K562 (cell line): ENCODE data around the gene ZNF513. TPM values are rescaled to one million over a fixed set of nuclear protein-coding genes. Genes with fewer than 3 reads are reported as not detected.

Source experiments
- ATAC-seq: fragments of 200-7000 bp; cut with Tn5 transposase; 3 replicates; pipeline ENCODE4 v1.9.1; 2020; ENCODE audit warnings: moderate library complexity
- BruUV-seq: library from RNA; stranded (reverse); fragments of 400-500 nt; replicated peaks from 2 replicates; lab custom pipeline; 2021; lab: Mats Ljungman, UMichigan
- CTCF ChIA-PET: fragments of 300-600 bp; formaldehyde crosslinking; extraction: SDS; loops from one replicate; lab custom pipeline; 2021; ENCODE audit warnings: low intra/inter-chr PET ratio; lab: Yijun Ruan, JAX
- POLR2A ChIA-PET: fragments of 300-600, 350-650 bp; sonication (Branson Sonifier 250); formaldehyde crosslinking; extraction: SDS; loops from one replicate; lab custom pipeline; 2021; ENCODE audit warnings: antibody characterized with exemption, inconsistent platforms; lab: Yijun Ruan, JAX
- DNase-seq, 4 experiments: peaks; one replicate each; pipeline versions ENCODE4 v3.0.0 to v3.0.0-alpha.2; 2011 to 2018; ENCODE audit warnings: low spot score in 3 of 4, mixed read lengths in 3 of 4; ENCODE audit errors: extremely low read depth in 1 of 4
- FAIRE-seq: peaks from 2 replicates; lab custom pipeline; 2011; peaks lifted over from hg19 to GRCh38; lab: Jason Lieb, UNC
- H2AFZ ChIP-seq: 2 replicates; pipeline ENCODE4 v1.6.0; 2011; ENCODE audit warnings: low read depth, low read length, control low read depth, inconsistent platforms
- H3K27ac ChIP-seq: fragments of 200-600 bp; 3 replicates; pipeline ENCODE4 v1.8.0; 2011; ENCODE audit warnings: low read depth, mild to moderate bottlenecking, control low read depth, inconsistent platforms, low read length, moderate library complexity, mixed read lengths; ENCODE audit errors: extremely low read depth
- H3K27me3 ChIP-seq, 2 experiments: fragments of 300-600 bp in 1 of 2; 2 replicates in 1 of 2; 3 replicates in 1 of 2; pipeline versions ENCODE4 v1.6.0 to v1.8.0; 2011; ENCODE audit warnings: inconsistent platforms in 2 of 2, low read length in 2 of 2, mild to moderate bottlenecking in 1 of 2, mixed read lengths in 1 of 2, moderate library complexity in 1 of 2; ENCODE audit not compliant: control insufficient read depth in 2 of 2, insufficient read depth in 2 of 2
- H3K36me3 ChIP-seq: fragments of 300-600 bp; 3 replicates; pipeline ENCODE4 v1.8.0; 2011; ENCODE audit warnings: mild to moderate bottlenecking, low read length, inconsistent platforms; ENCODE audit not compliant: control insufficient read depth, insufficient read depth
- H3K4me1 ChIP-seq, 2 experiments: fragments of 200-600 bp in 1 of 2; replicated peaks in 1 of 2; 2 replicates in 1 of 2; 3 replicates in 1 of 2; pipeline versions ENCODE4 v1.5.1 to v1.8.0; 2011; ENCODE audit warnings: inconsistent platforms in 2 of 2, low read length in 2 of 2, mild to moderate bottlenecking in 1 of 2, mixed read lengths in 1 of 2, moderate library complexity in 1 of 2; ENCODE audit not compliant: control insufficient read depth in 2 of 2, insufficient read depth in 2 of 2
- H3K4me2 ChIP-seq: 2 replicates; pipeline ENCODE4 v1.6.1; 2011; ENCODE audit warnings: low read length, control low read depth, inconsistent platforms, mixed read lengths; ENCODE audit not compliant: insufficient read depth
- H3K4me3 ChIP-seq: fragments of 200-600 bp; sonication (generic), shearing (Covaris generic); 2 replicates; pipeline ENCODE4 v1.5.1; 2016; ENCODE audit warnings: control low read depth, inconsistent platforms
- H3K79me2 ChIP-seq: fragments of 200-600 bp; 3 replicates; pipeline ENCODE4 v1.8.0; 2011; ENCODE audit warnings: low read length, inconsistent platforms; ENCODE audit not compliant: control insufficient read depth, insufficient read depth
- H3K9ac ChIP-seq, 2 experiments: 2 replicates each; pipeline versions ENCODE4 v1.6.0 to v1.6.1; 2011; ENCODE audit warnings: low read depth in 2 of 2, low read length in 2 of 2, control low read depth in 1 of 2, inconsistent platforms in 1 of 2, mild to moderate bottlenecking in 1 of 2, mixed read lengths in 1 of 2; ENCODE audit not compliant: insufficient read depth in 1 of 2
- H3K9me1 ChIP-seq: one replicate; pipeline ENCODE4 v1.6.0; 2011; ENCODE audit warnings: inconsistent platforms, mild to moderate bottlenecking, low read length, moderate library complexity; ENCODE audit not compliant: control insufficient read depth, insufficient read depth
- H3K9me3 ChIP-seq: replicated peaks from 2 replicates; pipeline ENCODE4 v1.5.1; 2011; ENCODE audit warnings: low read depth, low read length, inconsistent platforms; ENCODE audit not compliant: control insufficient read depth, insufficient read depth
- H4K20me1 ChIP-seq: replicated peaks from 2 replicates; pipeline ENCODE4 v1.6.1; 2011; ENCODE audit warnings: low read length, inconsistent platforms, mixed read lengths; ENCODE audit not compliant: control insufficient read depth, insufficient read depth
- DNMT1 ChIP-seq: fragments of 450-650 bp; IDR thresholded peaks from 2 replicates; pipeline ENCODE4 v1.6.1; 2016; ENCODE audit warnings: antibody characterized with exemption, mild to moderate bottlenecking
- EWSR1 ChIP-seq: fragments of 450-650 bp; IDR thresholded peaks from 2 replicates; pipeline ENCODE4 v1.6.1; 2018; ENCODE audit warnings: borderline replicate concordance, mild to moderate bottlenecking, low read depth, moderate library complexity; ENCODE audit not compliant: partially characterized antibody
- JUND ChIP-seq, 2 experiments: IDR thresholded peaks; 2 replicates in 1 of 2; 3 replicates in 1 of 2; pipeline ENCODE4 v1.6.1; 2011; ENCODE audit warnings: borderline replicate concordance in 2 of 2, low read depth in 2 of 2, low read length in 2 of 2, improper control_type of control experiment in 1 of 2, missing biosample characterization in 1 of 2, missing genetic modification characterization in 1 of 2, missing genetic modification reagents in 1 of 2
- KDM1A ChIP-seq, 2 experiments: fragments of 450-650 bp; IDR thresholded peaks; 2 replicates each; pipeline ENCODE4 v1.6.1; 2016; ENCODE audit warnings: mild to moderate bottlenecking in 2 of 2
- MCM2 ChIP-seq: fragments of 450-650 bp; IDR thresholded peaks from 2 replicates; pipeline ENCODE4 v1.6.1; 2017; ENCODE audit warnings: low read depth, mild to moderate bottlenecking
- NR3C1 ChIP-seq: sonication (generic); formaldehyde crosslinking; IDR thresholded peaks from 2 replicates; pipeline ENCODE4 v1.8.1; 2022; ENCODE audit warnings: missing genetic modification reagents
- PURB ChIP-seq: sonication (generic); formaldehyde crosslinking; IDR thresholded peaks from 2 replicates; pipeline ENCODE4 v1.9.0; 2021; ENCODE audit warnings: low read depth, mild to moderate bottlenecking, missing genetic modification reagents
- RBBP5 ChIP-seq: fragments of 200-600 bp; sonication (generic); IDR thresholded peaks from 2 replicates; pipeline ENCODE4 v1.6.1; 2012; ENCODE audit warnings: borderline replicate concordance, mild to moderate bottlenecking, low read length, control low read depth, inconsistent platforms; ENCODE audit not compliant: insufficient read depth, poor library complexity, severe bottlenecking
- RFX7 ChIP-seq: fragments of 250-450 bp; sonication (Bioruptor Pico); IDR thresholded peaks from 2 replicates; pipeline ENCODE4 v1.5.1; 2021; ENCODE audit warnings: mild to moderate bottlenecking
- SMARCB1 ChIP-seq: IDR thresholded peaks from 2 replicates; pipeline ENCODE4 v1.6.1; 2011; ENCODE audit warnings: improper control_type of control experiment, low read depth; ENCODE audit not compliant: insufficient read length
- SPI1 ChIP-seq: IDR thresholded peaks from 2 replicates; pipeline ENCODE4 v1.6.1; 2011; ENCODE audit warnings: low read depth, low read length, control low read depth, borderline replicate concordance
- TEAD1 ChIP-seq, 2 experiments: fragments of 450-650 bp in 1 of 2; sonication (generic) in 1 of 2; formaldehyde crosslinking; IDR thresholded peaks; 2 replicates each; pipeline versions ENCODE4 v1.4.0 to v1.8.0; 2020 to 2022; ENCODE audit warnings: mild to moderate bottlenecking in 2 of 2, missing genetic modification reagents in 1 of 2
- ZNF23 ChIP-seq: fragments of 250-450 bp; sonication (Bioruptor Pico); IDR thresholded peaks from 2 replicates; pipeline ENCODE4 v1.4.0; 2020; ENCODE audit warnings: mild to moderate bottlenecking
- ZNF644 ChIP-seq: fragments of 200-800 bp; sonication (Bioruptor generic); IDR thresholded peaks from 2 replicates; pipeline ENCODE4 v1.6.1; 2016; ENCODE audit warnings: low read depth, missing genetic modification characterization, missing compliant biosample characterization
- ZNF699 ChIP-seq: fragments of 250-450 bp; sonication (Bioruptor Pico); IDR thresholded peaks from 2 replicates; pipeline ENCODE4 v1.8.0; 2021; ENCODE audit warnings: mild to moderate bottlenecking, moderate library complexity; ENCODE audit not compliant: insufficient replicate concordance
- ZZZ3 ChIP-seq: fragments of 450-650 bp; IDR thresholded peaks from 2 replicates; pipeline ENCODE4 v1.6.1; 2016; ENCODE audit warnings: antibody characterized with exemption, mild to moderate bottlenecking, moderate library complexity
- WGBS: fragments of 100-300 bp; shearing (Covaris generic); methylation state at CpG from one replicate; pipeline ENCODE4 v1.1.6; 2016; ENCODE audit warnings: low coverage, mixed read lengths; ENCODE audit not compliant: insufficient coverage; ENCODE audit errors: missing lambda C conversion rate; 5-methylcytosine and 5-hydroxymethylcytosine counted together
- in situ Hi-C: fragments of 300-500 bp; cut with MboI; formaldehyde crosslinking; loops from 4 replicates; pipeline ENCODE4 v1.15.0; 2018; ENCODE audit warnings: inconsistent platforms, mixed read lengths
- intact Hi-C: fragments of 100-400 bp; cut with micrococcal nuclease; formaldehyde crosslinking; loops from 2 replicates; pipeline ENCODE4 v1.14.2; 2022
- polyA plus RNA-seq, 8 experiments: library from polyadenylated mRNA; depleted of rRNA in 4 of 8; stranded (reverse) in 5 of 8; unstranded in 3 of 8; fragments of >200 nt; fragmentation: Nextera tagmentation in 2 of 8; fragmentation: Illumina TruSeq in 1 of 8; extraction: Ambion mirVana in 2 of 8; extraction: Trizol in 1 of 8; gene quantifications; 2 replicates each; pipeline versions ENCODE4 v1.2.1 to v1.2.3, GENCODE V29; 2011 to 2014; ENCODE audit warnings: inconsistent platforms in 1 of 8, missing spikeins in 1 of 8
- total RNA-seq, 7 experiments: library from RNA; depleted of rRNA in 6 of 7; stranded (reverse); fragments of >200 nt in 6 of 7; fragmentation: Illumina TruSeq in 2 of 7; extraction: Trizol in 2 of 7; gene quantifications; 2 replicates each; pipeline versions ENCODE4 v1.2.1 to v1.2.3, GENCODE V29; 2011 to 2021; ENCODE audit warnings: low replicate concordance in 1 of 7

ZNF513 gene
- total and polyA plus RNA-seq, 9 of the 15 experiments (the other 6 are each of a cell fraction or from before 2014, with no cell fraction given): 0.04 to 13.6 (median 4.4) TPM

DNA sequence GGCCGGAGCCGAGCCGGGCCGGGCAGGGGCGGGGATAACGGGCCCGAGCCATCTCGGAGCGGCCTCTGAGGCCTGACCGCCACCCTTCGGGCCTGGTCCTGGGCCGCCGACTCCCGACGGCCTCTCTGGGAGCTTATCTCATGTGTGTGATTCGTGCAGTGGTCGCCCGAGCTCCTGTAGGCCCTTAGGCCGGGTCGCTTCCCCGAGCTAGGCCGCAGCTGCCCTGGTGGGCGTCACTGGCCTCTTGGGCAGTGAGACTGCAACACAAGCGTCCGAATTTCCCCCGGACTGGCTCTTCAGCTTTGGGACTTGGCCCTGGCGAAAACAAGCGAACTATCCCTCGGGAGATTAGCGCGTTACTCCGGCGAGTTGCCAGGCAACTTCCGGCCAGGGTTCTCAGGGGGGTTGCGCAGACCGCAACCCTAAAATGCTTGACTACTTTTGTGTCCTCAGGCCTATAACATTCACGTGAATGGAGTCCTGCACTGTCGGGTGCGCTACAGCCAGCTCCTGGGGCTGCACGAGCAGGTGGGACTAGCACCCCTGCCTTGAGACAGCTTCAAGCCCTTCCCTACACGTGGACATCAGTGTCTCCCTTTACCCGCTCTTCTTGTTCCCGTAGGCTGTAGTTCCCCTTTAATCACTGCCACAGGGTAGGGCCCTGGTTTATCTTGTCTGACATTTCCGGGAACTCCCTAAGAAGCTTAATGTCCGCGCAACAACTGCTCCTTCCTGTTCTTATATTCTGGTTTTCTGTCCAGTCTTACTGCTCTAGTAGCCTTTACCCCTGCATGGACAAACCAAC lies 9.5 kb downstream of the ZNF513 start (continued):
- TF ChIP-seq JUND (IDR thresholded peaks at IDR 0.05; ENCODE audit: borderline replicate concordance, low read depth, low read length) (0 out of 2 replicates have a peak, but pooled peaks have one; percentile 6), JUND (tag; IDR thresholded peaks at IDR 0.05; ENCODE audit: borderline replicate concordance, low read depth, low read length) (no peak; the same call in 2 of the 3 replicates), NR3C1 (CRISPR knock-in tag) (peak; percentile 68; the same call in 1 of the 2 replicates), PURB (CRISPR knock-in tag) (no peak), SPI1 (peak; percentile 54; the same call in 1 of the 2 replicates), MCM2 (no peak), KDM1A (IDR thresholded peaks at IDR 0.05) (peak; percentile 20 to 36; a peak in 2 of 4 replicates), ZNF699 (CRISPR knock-in tag) (no peak)

DNA sequence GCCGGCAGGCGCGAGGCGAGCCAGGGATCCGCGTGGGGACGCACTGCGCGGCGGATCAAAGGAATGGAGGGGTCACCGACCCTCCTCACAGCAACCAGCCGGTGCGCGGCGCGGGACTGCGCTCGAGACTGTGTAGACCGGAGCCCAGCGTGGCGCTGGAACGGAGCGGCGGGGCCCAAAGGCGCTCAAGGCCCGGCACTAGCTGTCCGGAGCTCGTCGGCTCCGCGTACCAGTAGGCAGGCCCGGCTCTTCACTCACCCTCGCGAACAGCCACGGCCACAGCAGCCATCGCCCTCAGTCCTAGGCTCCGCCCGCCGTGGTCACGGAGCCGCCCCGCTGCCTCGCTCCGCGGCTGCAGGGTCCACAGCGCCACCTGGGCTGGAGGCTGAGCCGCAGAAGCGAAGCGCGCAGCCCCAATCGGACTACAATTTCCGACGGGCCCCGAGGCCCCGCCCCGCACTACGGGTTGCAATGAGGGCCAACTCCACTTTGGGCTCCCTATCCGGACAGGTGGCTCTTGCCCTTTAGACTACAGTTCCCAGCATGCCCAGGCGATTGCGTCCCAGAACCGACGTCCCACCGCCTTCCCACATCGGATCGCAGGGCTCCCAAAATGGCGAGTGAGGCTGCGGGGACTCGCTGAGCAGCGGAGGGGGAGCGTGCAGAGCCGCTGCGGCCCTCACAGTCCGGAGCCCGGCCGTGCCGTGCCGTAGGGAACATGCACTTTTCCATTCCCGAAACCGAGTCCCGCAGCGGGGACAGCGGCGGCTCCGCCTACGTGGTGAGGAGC lies 10.3 kb downstream of the ZNF513 start, which contains the start of the genes EIF2B4 and SNX17:
TSS of gene EIF2B4 (minus strand) at position 313 of the 790 bp plus-strand sequence. CDS start at position 289, 24 bp downstream.
TSS of gene SNX17 (plus strand) at position 591 of the 790 bp plus-strand sequence. CDS start at position 719, 128 bp downstream.
- Histone ChIP-seq H2AFZ (peak within 1 kb of the TSS; percentile 89), H3K9me3 (no peaks in the 10 kb centered on the region), H3K9me1 (no peaks in the 10 kb centered on the region), H3K4me1 (peaks cover 20 to 22% of the 10 kb centered on the region in 2 experiments), H3K4me2 (peak within 1 kb of the TSS; percentile 94), H3K27ac (peak within 1 kb of the TSS; percentile 96), H3K79me2 (peaks cover 51% of the 10 kb centered on the region), H3K9ac (peak within 1 kb of the TSS; percentile 97), H4K20me1 (no peaks in the 10 kb centered on the region), H3K36me3 (peaks cover 70% of the 10 kb centered on the region), H3K4me3 (peak within 1 kb of the TSS; percentile 86), H3K27me3 (no peaks in the 10 kb centered on the region)
- ATAC-seq (peak; percentile 96), FAIRE-seq (peak; percentile 99), DNase-seq (peak; percentile 87 to 99 (median 91))
- in situ Hi-C loops (no loop called here), intact Hi-C loops (loop anchor here (1.0 to 5.0 kb wide), 3 partner anchors 14 to 68 kb away; partner anchors contain the start of genes GTF3C2 and MPV17)
- ChIA-PET CTCF (interaction anchor here (0.6 to 1.4 kb wide), 2 partner anchors 13 to 49 kb away, joined by 4 to 5 read pairs; no protein-coding TSS in a partner anchor), POLR2A (interaction anchor here (0.7 to 5.8 kb wide), 10 partner anchors 10 to 59 kb away, joined by 3 to 41 read pairs (median 4); partner anchors contain the start of genes GTF3C2, NRBP1 and ZNF513)
- under 1% methylated on average over 84 of the region's 85 CpGs for WGBS
- BruUV-seq: no TSS peak
- TF ChIP-seq JUND (IDR thresholded peaks at IDR 0.05; ENCODE audit: borderline replicate concordance, low read depth, low read length) (peak; percentile 83), JUND (tag; IDR thresholded peaks at IDR 0.05; ENCODE audit: borderline replicate concordance, low read depth, low read length) (peak; percentile 69; the same call in 1 of the 3 replicates), EWSR1 (no peak), TEAD1 (CRISPR knock-in tag; IDR thresholded peaks at IDR 0.05) (peak in 1 of 2 experiments; percentile 78; a peak in 2 of 4 replicates), ZZZ3 (no peak), ZNF23 (CRISPR knock-in tag) (no peak), RBBP5 (peak; percentile 85), SMARCB1 (no peak), DNMT1 (no peak), RFX7 (CRISPR knock-in tag) (no peak), ZNF644 (tag) (peak; percentile 36; the same call in 1 of the 2 replicates)
